ENCODE data around the gene ANKFN1.

GRCh38 chr17:56367366-56367765 is 214.1 kb downstream of the ANKFN1 start:
- TF ChIP-seq, protein P1, sequence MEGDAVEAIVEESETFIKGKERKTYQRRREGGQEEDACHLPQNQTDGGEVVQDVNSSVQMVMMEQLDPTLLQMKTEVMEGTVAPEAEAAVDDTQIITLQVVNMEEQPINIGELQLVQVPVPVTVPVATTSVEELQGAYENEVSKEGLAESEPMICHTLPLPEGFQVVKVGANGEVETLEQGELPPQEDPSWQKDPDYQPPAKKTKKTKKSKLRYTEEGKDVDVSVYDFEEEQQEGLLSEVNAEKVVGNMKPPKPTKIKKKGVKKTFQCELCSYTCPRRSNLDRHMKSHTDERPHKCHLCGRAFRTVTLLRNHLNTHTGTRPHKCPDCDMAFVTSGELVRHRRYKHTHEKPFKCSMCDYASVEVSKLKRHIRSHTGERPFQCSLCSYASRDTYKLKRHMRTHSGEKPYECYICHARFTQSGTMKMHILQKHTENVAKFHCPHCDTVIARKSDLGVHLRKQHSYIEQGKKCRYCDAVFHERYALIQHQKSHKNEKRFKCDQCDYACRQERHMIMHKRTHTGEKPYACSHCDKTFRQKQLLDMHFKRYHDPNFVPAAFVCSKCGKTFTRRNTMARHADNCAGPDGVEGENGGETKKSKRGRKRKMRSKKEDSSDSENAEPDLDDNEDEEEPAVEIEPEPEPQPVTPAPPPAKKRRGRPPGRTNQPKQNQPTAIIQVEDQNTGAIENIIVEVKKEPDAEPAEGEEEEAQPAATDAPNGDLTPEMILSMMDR (conservative IDR thresholded peaks at IDR 0.05), result no peak
- no peak for TF ChIP-seq ZFX (IDR thresholded peaks at IDR 0.05)

Data from C4-2B (cell line).